ENCODE results near the gene OSBPL9. TPM values are rescaled to one million over a fixed set of nuclear protein-coding genes. Genes with fewer than 3 reads are reported as not detected.

OSBPL9 gene
- total RNA-seq, 1 experiment from 2014 or later, result 188 TPM

DNA sequence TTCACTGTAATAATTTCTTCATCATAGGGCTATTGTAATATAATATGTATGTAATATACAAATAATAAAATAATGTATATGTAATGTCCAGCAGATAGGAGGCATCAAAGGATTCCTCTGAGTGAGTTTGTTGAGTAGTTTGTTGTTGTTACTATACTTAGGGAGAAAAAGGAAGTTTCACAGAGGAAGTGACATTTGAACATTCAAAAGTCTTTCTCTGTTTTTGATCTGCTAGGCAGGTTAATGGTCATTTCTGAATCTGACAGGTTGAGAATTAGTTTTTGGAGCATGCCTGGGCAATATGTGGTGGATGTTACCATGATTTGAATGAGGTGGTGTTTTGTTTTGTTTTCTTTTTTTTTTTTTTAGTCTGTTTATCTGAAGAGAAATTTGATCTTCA, 159.5 kb downstream of the OSBPL9 start:
- Histone ChIP-seq H3K4me3 (no peak overlapping the region), H3K4me2 (no peak overlapping the region), H3K9me3 (ENCODE audit: insufficient read depth, low read depth) (no peaks in the 10 kb centered on the region), H3K79me2 (ENCODE audit: low read depth) (peaks cover 13% of the 10 kb centered on the region; the same call in 1 of the 2 replicates), H3K27ac (no peak overlapping the region), H3K9me2 (ENCODE audit: insufficient read depth) (no peaks in the 10 kb centered on the region), H3K4me1 (replicated peaks; ENCODE audit: insufficient read depth) (no peaks in the 10 kb centered on the region), H3F3A (ENCODE audit: insufficient read depth, low read depth) (peaks cover 32% of the 10 kb centered on the region; the same call in 1 of the 2 replicates), H4K20me1 (ENCODE audit: insufficient read depth) (no peaks in the 10 kb centered on the region), H3K36me3 (ENCODE audit: low read depth) (peaks cover 67% of the 10 kb centered on the region), H2AFZ (no peak overlapping the region), H3K27me3 (ENCODE audit: insufficient read depth, low read depth) (no peaks in the 10 kb centered on the region)
- POLR2A ChIA-PET (ENCODE audit: unreplicated experiment), result no interaction called here
- CTCF ChIA-PET, result no interaction called here
- TF ChIP-seq CTCF (conservative IDR thresholded peaks at IDR 0.05) (no peak), EZH2 (IDR thresholded peaks at IDR 0.05; ENCODE audit: low read depth) (no peak)
- BruUV-seq (replicated peaks), result no TSS peak
- DNase-seq, result no peak
- intact Hi-C loops (cut with micrococcal nuclease; ENCODE audit: unreplicated experiment), result no loop called here

DNA sequence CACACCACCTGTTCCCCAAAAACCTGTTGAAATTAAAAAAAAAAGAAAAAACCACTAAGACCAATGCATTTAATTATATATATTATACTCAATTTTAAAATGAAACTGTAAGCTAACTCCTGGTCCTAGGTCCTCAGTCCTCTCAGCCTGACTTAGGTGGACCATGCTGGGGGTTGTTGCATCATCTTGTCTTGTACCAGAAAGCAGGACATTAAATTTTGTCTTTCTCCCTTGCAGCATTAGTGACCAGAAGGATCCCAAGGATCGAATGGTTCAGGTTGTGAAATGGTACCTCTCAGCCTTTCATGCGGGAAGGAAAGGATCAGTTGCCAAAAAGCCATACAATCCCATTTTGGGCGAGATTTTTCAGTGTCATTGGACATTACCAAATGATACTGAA, 164.0 kb downstream of the OSBPL9 start:
- no peaks in the 10 kb centered on the region for H3K79me2 ChIP-seq (ENCODE audit: low read depth)
- ChIA-PET POLR2A (ENCODE audit: unreplicated experiment) (interaction anchor here (0.5 kb wide), 1 partner anchor 127 kb away, joined by 19 read pairs; no protein-coding TSS in a partner anchor), CTCF (no interaction called here)
- BruUV-seq (replicated peaks), result no TSS peak
- no peak overlapping the region for H3K4me2 ChIP-seq
- intact Hi-C loops (cut with micrococcal nuclease; ENCODE audit: unreplicated experiment), result no loop called here
- H3K9me2 ChIP-seq (ENCODE audit: insufficient read depth), result no peaks in the 10 kb centered on the region
- H3K4me3 ChIP-seq, result no peak overlapping the region
- TF ChIP-seq CTCF (conservative IDR thresholded peaks at IDR 0.05) (no peak), EZH2 (IDR thresholded peaks at IDR 0.05; ENCODE audit: low read depth) (no peak)
- H3K27me3 ChIP-seq (ENCODE audit: insufficient read depth, low read depth), result no peaks in the 10 kb centered on the region
- no peaks in the 10 kb centered on the region for H3K9me3 ChIP-seq (ENCODE audit: insufficient read depth, low read depth)
- no peaks in the 10 kb centered on the region for H4K20me1 ChIP-seq (ENCODE audit: insufficient read depth)
- peaks cover 38% of the 10 kb centered on the region; the same call in 1 of the 2 replicates for H3F3A ChIP-seq (ENCODE audit: insufficient read depth, low read depth)
- H3K4me1 ChIP-seq (replicated peaks; ENCODE audit: insufficient read depth), result no peaks in the 10 kb centered on the region
- no peak for DNase-seq
- H2AFZ ChIP-seq, result no peak overlapping the region
- H3K36me3 ChIP-seq (ENCODE audit: low read depth), result peaks cover 61% of the 10 kb centered on the region
- H3K27ac ChIP-seq, result no peak overlapping the region

- Histone ChIP-seq H3K4me1 (replicated peaks; ENCODE audit: insufficient read depth) (no peaks in the 10 kb centered on the region), H3K79me2 (ENCODE audit: low read depth) (no peaks in the 10 kb centered on the region), H3K4me2 (no peak overlapping the region), H3K27ac (no peak overlapping the region), H3F3A (ENCODE audit: insufficient read depth, low read depth) (peaks cover 62% of the 10 kb centered on the region), H3K36me3 (ENCODE audit: low read depth) (peaks cover 75% of the 10 kb centered on the region), H4K20me1 (ENCODE audit: insufficient read depth) (no peaks in the 10 kb centered on the region), H3K9me3 (ENCODE audit: insufficient read depth, low read depth) (no peaks in the 10 kb centered on the region), H2AFZ (no peak overlapping the region), H3K4me3 (no peak overlapping the region), H3K9me2 (ENCODE audit: insufficient read depth) (no peaks in the 10 kb centered on the region), H3K27me3 (ENCODE audit: insufficient read depth, low read depth) (no peaks in the 10 kb centered on the region)
- BruUV-seq (replicated peaks), result no TSS peak
- no peak for DNase-seq
- intact Hi-C loops (cut with micrococcal nuclease; ENCODE audit: unreplicated experiment), result no loop called here
- ChIA-PET CTCF (no interaction called here), POLR2A (ENCODE audit: unreplicated experiment) (interaction anchor here (0.6 kb wide), 2 partner anchors 47 to 129 kb away, joined by 4 to 6 read pairs; no protein-coding TSS in a partner anchor)
- TF ChIP-seq EZH2 (IDR thresholded peaks at IDR 0.05; ENCODE audit: low read depth) (no peak), CTCF (conservative IDR thresholded peaks at IDR 0.05) (no peak)
Observed at GRCh38 chr1:51784997-51785421, 168.1 kb downstream of the OSBPL9 start.
